GM18517 (cell line): ENCODE measurements around the gene MT1F.
"Not testable (repeated sequence)": the region's sequence is repeated elsewhere in the genome, so short reads cannot be mapped to it uniquely, and the experiment has no call there.

Experiments
- ATAC-seq: cut with Tn5 transposase; IDR thresholded peaks from one replicate; pipeline ENCODE4 v1.9.1; 2021; ENCODE audit warnings: mild to moderate bottlenecking, moderate library complexity; ENCODE audit not compliant: unreplicated experiment

Gene MT1F

GRCh38 chr16:56669840-56670619 is 12.3 kb downstream of the MT1F start:
- no peak for ATAC-seq

GRCh38 chr16:56670620-56670934 is 12.8 kb downstream of the MT1F start:
- no peak for ATAC-seq

- not testable (repeated sequence) for ATAC-seq
These were observed 13.9 kb downstream of the MT1F start for GRCh38 chr16:56671691-56672090.

- not testable (repeated sequence) for ATAC-seq
These were observed 14.4 kb downstream of the MT1F start for GRCh38 chr16:56672171-56672570.

GRCh38 chr16:56672761-56673536 is 15.2 kb downstream of the MT1F start:
- ATAC-seq = no peak

GRCh38 chr16:56673921-56674320 is 16.2 kb downstream of the MT1F start:
- no peak for ATAC-seq

GRCh38 chr16:56674570-56674969 is 16.8 kb downstream of the MT1F start:
- not testable (repeated sequence) for ATAC-seq

GRCh38 chr16:56675685-56676210 is 18.0 kb downstream of the MT1F start:
- ATAC-seq = no peak

- ATAC-seq = no peak
These were observed 19.7 kb downstream of the MT1F start for GRCh38 chr16:56677474-56677873.

- ATAC-seq = no peak
These were observed 21.4 kb downstream of the MT1F start for GRCh38 chr16:56679078-56679730.

- no peak for ATAC-seq
These were observed 22.1 kb downstream of the MT1F start for GRCh38 chr16:56679818-56680217.

- ATAC-seq = peak; percentile 87
These were observed 24.4 kb downstream of the MT1F start, which contains the start of gene MT1X for GRCh38 chr16:56681939-56682702. MT1X (plus strand) TSS chr16:56682470; CDS start chr16:56682541, 71 bp downstream.

- ATAC-seq = no peak
These were observed 25.1 kb downstream of the MT1F start for GRCh38 chr16:56682703-56683397.

GRCh38 chr16:56683424-56684172 is 25.8 kb downstream of the MT1F start:
- no peak for ATAC-seq

GRCh38 chr16:56684256-56684925 is 26.6 kb downstream of the MT1F start:
- ATAC-seq = no peak

GRCh38 chr16:56684926-56685590 is 27.3 kb downstream of the MT1F start:
- no peak for ATAC-seq

GRCh38 chr16:56686758-56687157 is 29.0 kb downstream of the MT1F start:
- ATAC-seq = no peak

- no peak for ATAC-seq
These were observed 31.0 kb downstream of the MT1F start for GRCh38 chr16:56688762-56689161.
